ENCODE results near the gene HCFC2. TPM values are rescaled to one million over a fixed set of nuclear protein-coding genes. Genes with fewer than 3 reads are reported as not detected.

HCFC2 gene
- total RNA-seq, 1 donor from 2014 or later: 8.3 TPM

DNA sequence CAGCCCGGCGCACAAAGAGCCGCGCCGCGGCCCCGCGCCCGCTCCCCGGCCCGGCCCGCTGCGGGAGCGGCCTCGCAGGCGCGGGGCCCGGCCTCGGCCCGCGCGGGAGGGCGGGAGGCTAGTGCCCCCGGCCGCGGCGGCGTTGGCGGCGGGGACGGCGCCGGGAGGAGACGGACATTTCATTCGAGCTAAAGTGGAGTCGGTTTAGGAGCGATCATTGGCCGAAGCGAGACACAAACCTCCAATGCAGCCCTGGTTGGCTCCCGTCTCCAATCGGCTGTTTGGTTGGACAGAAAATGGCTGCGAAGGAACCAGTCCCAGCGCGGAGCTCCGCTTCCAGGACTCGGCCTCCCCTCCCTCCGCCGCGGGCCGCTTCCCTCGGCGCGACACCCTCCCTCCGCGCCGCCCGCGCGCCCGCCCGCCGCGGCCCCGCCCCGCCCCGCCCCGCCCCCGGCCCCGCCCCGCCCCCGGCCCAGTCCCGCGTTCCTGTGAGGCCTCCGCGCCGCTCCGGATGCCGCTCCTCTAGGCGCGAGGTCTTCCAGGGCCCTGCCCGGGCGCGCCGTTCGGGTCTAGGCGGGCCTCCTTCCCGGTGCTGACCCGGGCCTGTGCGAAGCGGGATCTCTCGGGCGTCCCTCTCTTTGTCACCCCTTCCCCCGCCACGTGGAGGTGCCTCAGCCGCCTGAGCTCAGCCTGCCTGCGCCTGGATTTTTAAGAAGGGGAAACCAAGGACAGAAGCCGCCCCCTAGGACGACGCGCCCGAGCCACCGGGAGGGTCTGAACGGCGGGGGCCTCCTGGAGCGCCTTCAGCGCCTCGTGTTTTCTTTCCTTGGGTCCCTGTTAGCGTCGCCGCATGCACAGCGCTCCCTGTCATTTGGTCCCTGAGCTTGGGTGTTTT, 73.8 kb downstream of the HCFC2 start, which contains the start of gene NFYB:
Gene NFYB, minus strand, starts transcription at position 309 of the 895 bp plus-strand sequence. CDS start 2,757 bp downstream, outside the sequence.
- no peaks in the 10 kb centered on the region for H3K9me3 Mint-ChIP-seq
- H3K36me3 Mint-ChIP-seq (ENCODE audit: low read depth): no peaks in the 10 kb centered on the region
- H3K27ac Mint-ChIP-seq (ENCODE audit: unreplicated experiment): peak within 1 kb of the TSS; percentile 97
- H3K4me3 Mint-ChIP-seq: peak within 1 kb of the TSS; percentile 94
- peaks cover 4% of the 10 kb centered on the region for H3K27me3 Mint-ChIP-seq (ENCODE audit: low read depth)
- TF ChIP-seq CTCF (conservative IDR thresholded peaks at IDR 0.05): no peak
- H3K4me1 Mint-ChIP-seq: peaks cover 22% of the 10 kb centered on the region
- peak; percentile 83 for DNase-seq (ENCODE audit: low read depth, low spot score)

- Mint-ChIP-seq H3K4me1 (peaks cover 22% of the 10 kb centered on the region), H3K36me3 (ENCODE audit: low read depth) (no peaks in the 10 kb centered on the region), H3K9me3 (peaks cover 2% of the 10 kb centered on the region), H3K27ac (ENCODE audit: unreplicated experiment) (peak overlapping the region; percentile 23), H3K4me3 (peak overlapping the region; percentile 88), H3K27me3 (ENCODE audit: low read depth) (peaks cover 9% of the 10 kb centered on the region)
- DNase-seq (ENCODE audit: low read depth, low spot score): no peak
- no peak for TF ChIP-seq CTCF (conservative IDR thresholded peaks at IDR 0.05)
These were observed 74.4 kb downstream of the HCFC2 start for GRCh38 chr12:104138797-104139152.

- no peak for DNase-seq (ENCODE audit: low read depth, low spot score)
- no peak for TF ChIP-seq CTCF (conservative IDR thresholded peaks at IDR 0.05)
- Mint-ChIP-seq H3K27ac (ENCODE audit: unreplicated experiment) (peak overlapping the region; percentile 1), H3K4me3 (peak overlapping the region; percentile 28), H3K27me3 (ENCODE audit: low read depth) (peaks cover 9% of the 10 kb centered on the region), H3K9me3 (peaks cover 5% of the 10 kb centered on the region), H3K36me3 (ENCODE audit: low read depth) (no peaks in the 10 kb centered on the region), H3K4me1 (peaks cover 4% of the 10 kb centered on the region)
These were observed 78.2 kb downstream of the HCFC2 start for GRCh38 chr12:104142543-104142942.

DNA sequence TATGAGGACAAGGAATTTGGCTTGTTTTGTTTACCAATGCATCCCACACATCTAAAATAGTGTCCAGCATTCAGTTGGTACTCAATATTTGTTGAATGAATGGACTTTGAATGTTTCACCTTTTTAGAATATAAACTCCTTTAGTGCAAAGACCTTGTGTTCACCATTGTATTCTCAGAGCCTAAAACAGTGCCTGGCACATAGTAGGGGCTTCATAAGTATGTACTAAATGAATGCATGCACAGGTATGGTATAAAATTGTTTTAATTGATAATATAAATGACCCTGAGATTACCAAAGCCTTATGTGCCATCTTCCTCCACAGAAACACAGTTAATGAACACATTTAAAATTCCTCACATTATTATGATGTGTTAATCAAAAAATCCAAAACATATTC, 78.7 kb downstream of the HCFC2 start:
- TF ChIP-seq CTCF (conservative IDR thresholded peaks at IDR 0.05): no peak
- Mint-ChIP-seq H3K9me3 (peaks cover 5% of the 10 kb centered on the region), H3K27me3 (ENCODE audit: low read depth) (peaks cover 9% of the 10 kb centered on the region), H3K4me3 (peak overlapping the region; percentile 28), H3K36me3 (ENCODE audit: low read depth) (no peaks in the 10 kb centered on the region), H3K4me1 (peaks cover 4% of the 10 kb centered on the region), H3K27ac (ENCODE audit: unreplicated experiment) (no peak overlapping the region)
- no peak for DNase-seq (ENCODE audit: low read depth, low spot score)

DNA sequence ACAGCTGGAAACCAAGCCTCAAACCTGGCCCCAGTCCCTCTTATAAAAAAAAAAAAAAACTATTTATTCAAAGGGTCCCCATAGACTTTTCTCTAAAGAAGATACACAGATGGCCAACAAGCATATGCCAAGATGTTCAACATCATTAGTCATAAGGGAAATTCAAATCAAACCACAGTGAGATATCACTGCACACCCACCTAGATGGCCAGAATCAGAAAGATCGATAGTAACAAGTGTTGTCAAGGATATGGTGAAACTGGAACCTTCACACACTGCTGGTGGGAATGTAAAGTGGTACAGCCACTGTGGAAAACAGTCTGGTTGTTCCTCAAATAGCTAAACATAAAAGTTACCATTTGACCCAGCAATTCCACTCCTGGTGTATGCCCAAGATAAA, 79.6 kb downstream of the HCFC2 start:
- peaks cover 8% of the 10 kb centered on the region for H3K27me3 Mint-ChIP-seq (ENCODE audit: low read depth)
- H3K4me1 Mint-ChIP-seq: peaks cover 2% of the 10 kb centered on the region
- no peaks in the 10 kb centered on the region for H3K36me3 Mint-ChIP-seq (ENCODE audit: low read depth)
- no peak for TF ChIP-seq CTCF (conservative IDR thresholded peaks at IDR 0.05)
- no peak overlapping the region for H3K4me3 Mint-ChIP-seq
- no peak for DNase-seq (ENCODE audit: low read depth, low spot score)
- H3K27ac Mint-ChIP-seq (ENCODE audit: unreplicated experiment): no peak overlapping the region
- H3K9me3 Mint-ChIP-seq: peaks cover 5% of the 10 kb centered on the region

All from neural crest cell (in vitro differentiated cells).